Measurements from ENCODE around the gene OR4D10. TPM values are rescaled to one million over a fixed set of nuclear protein-coding genes. Genes with fewer than 3 reads are reported as not detected.

The OR4D10 gene
- total and polyA plus RNA-seq, 2 donors (not counting 1 experiment from before 2014, with no cell fraction given) = not detected

- Mint-ChIP-seq H3K9me3 (ENCODE audit: insufficient read depth) (no peaks in the 10 kb centered on the region), H3K27ac (no peak overlapping the region), H3K4me1 (peaks cover 9% of the 10 kb centered on the region), H3K27me3 (peaks cover 3% of the 10 kb centered on the region), H3K4me3 (no peak overlapping the region)
- intact Hi-C loops (cut with micrococcal nuclease) = no loop called here
- DNase-seq = no peak
- no peaks in the 10 kb centered on the region for H3K9me3 ChIP-seq (ENCODE audit: control extremely low read depth in 1 of 3, control insufficient read depth in 2 of 3, insufficient read depth in 1 of 3, low read length in 2 of 3)
- H3K27ac ChIP-seq (ENCODE audit: low read length in 2 of 2) = no peak overlapping the region
- no peak overlapping the region for H2AFZ ChIP-seq (ENCODE audit: insufficient read depth, low read depth, low read length, poor library complexity, severe bottlenecking)
- no peaks in the 10 kb centered on the region for H3K36me3 ChIP-seq (replicated peaks in 1 of 2; ENCODE audit: control extremely low read depth in 1 of 2, control insufficient read depth in 1 of 2, extremely low read depth in 1 of 2, insufficient read depth in 2 of 2, low read length in 1 of 2)
- peaks cover 0 to 8% of the 10 kb centered on the region in 2 donors for H3K4me1 ChIP-seq (ENCODE audit: control insufficient read depth in 2 of 2, insufficient read depth in 2 of 2, low read length in 2 of 2)
- TF ChIP-seq, protein P1, sequence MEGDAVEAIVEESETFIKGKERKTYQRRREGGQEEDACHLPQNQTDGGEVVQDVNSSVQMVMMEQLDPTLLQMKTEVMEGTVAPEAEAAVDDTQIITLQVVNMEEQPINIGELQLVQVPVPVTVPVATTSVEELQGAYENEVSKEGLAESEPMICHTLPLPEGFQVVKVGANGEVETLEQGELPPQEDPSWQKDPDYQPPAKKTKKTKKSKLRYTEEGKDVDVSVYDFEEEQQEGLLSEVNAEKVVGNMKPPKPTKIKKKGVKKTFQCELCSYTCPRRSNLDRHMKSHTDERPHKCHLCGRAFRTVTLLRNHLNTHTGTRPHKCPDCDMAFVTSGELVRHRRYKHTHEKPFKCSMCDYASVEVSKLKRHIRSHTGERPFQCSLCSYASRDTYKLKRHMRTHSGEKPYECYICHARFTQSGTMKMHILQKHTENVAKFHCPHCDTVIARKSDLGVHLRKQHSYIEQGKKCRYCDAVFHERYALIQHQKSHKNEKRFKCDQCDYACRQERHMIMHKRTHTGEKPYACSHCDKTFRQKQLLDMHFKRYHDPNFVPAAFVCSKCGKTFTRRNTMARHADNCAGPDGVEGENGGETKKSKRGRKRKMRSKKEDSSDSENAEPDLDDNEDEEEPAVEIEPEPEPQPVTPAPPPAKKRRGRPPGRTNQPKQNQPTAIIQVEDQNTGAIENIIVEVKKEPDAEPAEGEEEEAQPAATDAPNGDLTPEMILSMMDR (IDR thresholded peaks at IDR 0.05) = no peak
- TF ChIP-seq EZH2 (IDR thresholded peaks at IDR 0.05; ENCODE audit: borderline replicate concordance, insufficient read depth, low read depth, low read length, poor library complexity, severe bottlenecking) = no peak
- POLR2A ChIA-PET = no interaction called here
- H3K4me3 ChIP-seq (ENCODE audit: control extremely low read depth in 1 of 5, extremely low read depth in 1 of 5, insufficient read depth in 1 of 5, low read depth in 2 of 5, low read length in 4 of 5) = no peak overlapping the region
- no peaks in the 10 kb centered on the region for H3K79me2 ChIP-seq (ENCODE audit: control insufficient read depth, insufficient read depth, low read length)
- H3K4me2 ChIP-seq (replicated peaks; ENCODE audit: low read depth, low read length, poor library complexity, severe bottlenecking) = no peak overlapping the region
- 93% methylated on average over 3 of the region's 4 CpGs for WGBS (ENCODE audit: insufficient coverage)
- H4K20me1 ChIP-seq (ENCODE audit: control insufficient read depth, insufficient read depth, low read length, poor library complexity, severe bottlenecking) = no peaks in the 10 kb centered on the region
- H3K9ac ChIP-seq (ENCODE audit: low read length) = no peak overlapping the region
- CTCF ChIA-PET = interaction anchor here (0.9 to 11.4 kb wide), 7 partner anchors 11 to 289 kb away, joined by 3 to 141 read pairs (median 4); partner anchors contain the start of genes DTX4 and OR5A1
- ATAC-seq (ENCODE audit: low read depth) = no peak
- no peaks in the 10 kb centered on the region for H3K27me3 ChIP-seq (replicated peaks in 1 of 4; ENCODE audit: control extremely low read depth in 1 of 4, control insufficient read depth in 3 of 4, insufficient read depth in 4 of 4, low read length in 3 of 4)
These were observed 48.0 kb upstream of the OR4D10 start for GRCh38 chr11:59425131-59425530.

DNA sequence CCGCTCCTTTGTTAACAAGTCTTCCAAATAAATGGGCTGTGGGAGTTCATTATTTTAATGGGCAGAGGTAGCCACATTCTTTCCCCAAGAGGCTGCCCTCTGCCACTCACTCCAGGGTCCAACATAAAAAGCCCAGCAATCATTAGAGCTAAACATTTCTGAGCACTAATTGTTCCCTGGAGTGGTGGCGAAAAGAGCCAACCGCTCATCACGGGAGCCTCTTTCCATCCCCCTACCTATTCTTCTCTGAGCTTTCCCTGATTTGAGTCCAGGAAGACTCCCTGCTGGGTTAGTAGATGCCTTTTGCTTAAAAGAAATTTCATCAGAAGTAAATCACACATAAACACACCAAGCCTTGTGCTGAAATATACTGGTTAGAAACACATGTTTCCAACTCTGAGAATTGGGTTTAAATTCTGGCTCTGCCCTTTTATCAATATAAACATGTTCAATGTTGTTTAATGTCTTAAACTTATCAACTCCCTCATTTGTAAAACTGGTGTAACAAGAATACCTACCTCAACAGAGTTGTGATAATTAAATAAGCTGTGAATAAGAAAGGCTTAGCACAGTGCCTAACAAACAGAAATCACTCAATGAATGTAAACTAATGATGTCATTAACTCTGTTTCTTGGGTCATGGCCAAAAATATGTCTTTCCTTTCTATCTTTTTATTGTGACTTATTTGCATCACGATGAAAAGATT lies 46.6 kb upstream of the OR4D10 start, which contains the start of gene OR5A2:
Gene OR5A2 (minus strand): TSS at position 53 of the 707 bp plus-strand sequence. CDS start 3,460 bp downstream, outside the sequence.
- Histone ChIP-seq H4K20me1 (ENCODE audit: control insufficient read depth, insufficient read depth, low read length, poor library complexity, severe bottlenecking) (no peaks in the 10 kb centered on the region), H3K27ac (ENCODE audit: low read length in 2 of 2) (no peak within 1 kb of the TSS), H3K4me3 (ENCODE audit: control extremely low read depth in 1 of 5, extremely low read depth in 1 of 5, insufficient read depth in 1 of 5, low read depth in 2 of 5, low read length in 4 of 5) (no peak within 1 kb of the TSS), H3K27me3 (replicated peaks in 1 of 4; ENCODE audit: control extremely low read depth in 1 of 4, control insufficient read depth in 3 of 4, insufficient read depth in 4 of 4, low read length in 3 of 4) (no peaks in the 10 kb centered on the region), H3K4me2 (replicated peaks; ENCODE audit: low read depth, low read length, poor library complexity, severe bottlenecking) (no peak within 1 kb of the TSS), H3K79me2 (ENCODE audit: control insufficient read depth, insufficient read depth, low read length) (no peaks in the 10 kb centered on the region), H3K9ac (ENCODE audit: low read length) (no peak within 1 kb of the TSS), H2AFZ (ENCODE audit: insufficient read depth, low read depth, low read length, poor library complexity, severe bottlenecking) (no peak within 1 kb of the TSS), H3K9me3 (ENCODE audit: control extremely low read depth in 1 of 3, control insufficient read depth in 2 of 3, insufficient read depth in 1 of 3, low read length in 2 of 3) (no peaks in the 10 kb centered on the region), H3K4me1 (ENCODE audit: control insufficient read depth in 2 of 2, insufficient read depth in 2 of 2, low read length in 2 of 2) (peaks cover 0 to 8% of the 10 kb centered on the region in 2 donors), H3K36me3 (replicated peaks in 1 of 2; ENCODE audit: control extremely low read depth in 1 of 2, control insufficient read depth in 1 of 2, extremely low read depth in 1 of 2, insufficient read depth in 2 of 2, low read length in 1 of 2) (no peaks in the 10 kb centered on the region)
- DNase-seq (no peak), ATAC-seq (ENCODE audit: low read depth) (no peak)
- Mint-ChIP-seq H3K27ac (peak within 1 kb of the TSS; percentile 12), H3K4me1 (peaks cover 9% of the 10 kb centered on the region), H3K4me3 (no peak within 1 kb of the TSS), H3K27me3 (peaks cover 5% of the 10 kb centered on the region), H3K9me3 (ENCODE audit: insufficient read depth) (no peaks in the 10 kb centered on the region)
- no peak for TF ChIP-seq EZH2 (IDR thresholded peaks at IDR 0.05; ENCODE audit: borderline replicate concordance, insufficient read depth, low read depth, low read length, poor library complexity, severe bottlenecking)
- TF ChIP-seq, protein P1 (IDR thresholded peaks at IDR 0.05) = no peak
- intact Hi-C loops (cut with micrococcal nuclease) = no loop called here
- POLR2A ChIA-PET = no interaction called here
- no CpG with 5 or more reads among the region's 5 CpGs for WGBS (ENCODE audit: insufficient coverage)
- CTCF ChIA-PET = interaction anchor here (0.7 to 11.4 kb wide), 4 partner anchors 13 to 268 kb away, joined by 3 to 141 read pairs (median 6); partner anchors contain the start of gene DTX4
